ENCODE data around the gene GAB1. TPM values are rescaled to one million over a fixed set of nuclear protein-coding genes. Genes with fewer than 3 reads are reported as not detected.

Gene GAB1
- total RNA-seq, 1 experiment from 2014 or later = 15.3 TPM

DNA sequence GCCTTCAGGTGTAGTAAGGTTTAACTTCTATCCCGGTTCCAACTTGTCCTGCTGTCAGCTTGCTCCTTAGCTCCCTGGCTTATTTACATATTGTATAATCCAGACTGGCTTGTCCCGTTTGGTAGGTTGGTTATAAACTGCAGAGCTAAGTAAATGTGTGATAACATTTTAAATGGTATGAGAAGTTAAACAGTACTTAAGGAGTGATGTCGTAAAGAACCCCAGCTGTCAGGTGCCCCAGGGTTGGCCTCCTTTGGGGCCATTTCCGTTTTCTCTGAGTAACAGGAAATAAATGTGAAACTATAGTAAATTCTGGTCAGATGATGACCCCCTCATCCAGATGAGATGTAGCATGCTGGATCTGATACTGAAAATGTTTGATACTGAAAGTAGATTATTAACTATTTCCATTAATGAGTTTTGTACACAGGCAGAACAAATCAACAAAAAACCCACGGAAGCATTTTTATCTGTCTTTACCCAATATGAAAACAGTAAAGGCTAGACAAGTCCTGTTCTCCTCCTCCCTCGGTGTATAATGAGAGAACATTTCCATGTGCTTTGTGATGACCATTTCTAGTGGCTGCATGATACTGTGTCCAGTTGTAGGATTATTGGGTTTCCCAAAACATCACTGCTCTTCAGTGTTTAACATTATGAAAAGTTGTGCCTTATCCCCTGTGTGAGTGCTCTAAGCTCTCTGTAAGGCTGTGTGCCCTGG, 22.4 kb downstream of the GAB1 start:
- Mint-ChIP-seq H3K27me3 (ENCODE audit: low read depth) (no peaks in the 10 kb centered on the region), H3K36me3 (ENCODE audit: insufficient read depth in 1 of 3, low read depth in 3 of 3) (no peaks in the 10 kb centered on the region), H3K9me3 (no peaks in the 10 kb centered on the region), H3K27ac (peak overlapping the region in 2 of 3 experiments; percentile 15 to 37; a peak in 1 of 7 replicates), H3K4me1 (peaks cover 70 to 73% of the 10 kb centered on the region in 2 experiments), H3K4me3 (no peak overlapping the region)
- H3K56ac ChIP-seq (ENCODE audit: insufficient read length, low read depth, low read length) = no peak overlapping the region
- no peak overlapping the region for H2AK5ac ChIP-seq (ENCODE audit: insufficient read length, low read length)
- no peaks in the 10 kb centered on the region for H3K79me1 ChIP-seq (ENCODE audit: insufficient read depth, low read depth, low read length, poor library complexity, severe bottlenecking)
- no CpG with 5 or more reads among the region's 6 CpGs for WGBS (ENCODE audit: extremely low coverage, insufficient read length, low lambda C conversion rate)
- H2BK12ac ChIP-seq (ENCODE audit: insufficient read length, low read depth, low read length) = no peak overlapping the region
- H3K79me2 ChIP-seq (ENCODE audit: insufficient read depth, low read length) = 0 out of 2 replicates have a peak, but pooled peaks cover 1% of the 10 kb centered on the region
- H3K9ac ChIP-seq (ENCODE audit: extremely low read depth, insufficient read length, low read length) = no peak overlapping the region
- no peak overlapping the region for H2BK5ac ChIP-seq (ENCODE audit: insufficient read length, low read length)
- H2AFZ ChIP-seq (ENCODE audit: low read length) = no peak overlapping the region
- H3K9me3 ChIP-seq (ENCODE audit: control insufficient read depth, low read depth, low read length) = no peaks in the 10 kb centered on the region
- H3K23ac ChIP-seq (ENCODE audit: insufficient read length, low read depth, low read length) = no peak overlapping the region
- H3K4me2 ChIP-seq (ENCODE audit: insufficient read depth, insufficient read length, low read length) = no peak overlapping the region
- H3K27ac ChIP-seq (ENCODE audit: insufficient read length, low read depth, low read length) = no peak overlapping the region
- TF ChIP-seq, protein P1, sequence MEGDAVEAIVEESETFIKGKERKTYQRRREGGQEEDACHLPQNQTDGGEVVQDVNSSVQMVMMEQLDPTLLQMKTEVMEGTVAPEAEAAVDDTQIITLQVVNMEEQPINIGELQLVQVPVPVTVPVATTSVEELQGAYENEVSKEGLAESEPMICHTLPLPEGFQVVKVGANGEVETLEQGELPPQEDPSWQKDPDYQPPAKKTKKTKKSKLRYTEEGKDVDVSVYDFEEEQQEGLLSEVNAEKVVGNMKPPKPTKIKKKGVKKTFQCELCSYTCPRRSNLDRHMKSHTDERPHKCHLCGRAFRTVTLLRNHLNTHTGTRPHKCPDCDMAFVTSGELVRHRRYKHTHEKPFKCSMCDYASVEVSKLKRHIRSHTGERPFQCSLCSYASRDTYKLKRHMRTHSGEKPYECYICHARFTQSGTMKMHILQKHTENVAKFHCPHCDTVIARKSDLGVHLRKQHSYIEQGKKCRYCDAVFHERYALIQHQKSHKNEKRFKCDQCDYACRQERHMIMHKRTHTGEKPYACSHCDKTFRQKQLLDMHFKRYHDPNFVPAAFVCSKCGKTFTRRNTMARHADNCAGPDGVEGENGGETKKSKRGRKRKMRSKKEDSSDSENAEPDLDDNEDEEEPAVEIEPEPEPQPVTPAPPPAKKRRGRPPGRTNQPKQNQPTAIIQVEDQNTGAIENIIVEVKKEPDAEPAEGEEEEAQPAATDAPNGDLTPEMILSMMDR (conservative IDR thresholded peaks at IDR 0.05) = no peak
- H3K18ac ChIP-seq (ENCODE audit: insufficient read length, low read depth, low read length) = no peak overlapping the region
- H4K20me1 ChIP-seq (ENCODE audit: control insufficient read depth, insufficient read depth, insufficient read length) = no peaks in the 10 kb centered on the region
- peaks cover 8% of the 10 kb centered on the region; the same call in 1 of the 2 replicates for H3K4me1 ChIP-seq (ENCODE audit: insufficient read depth, low read length)
- H4K8ac ChIP-seq (replicated peaks; ENCODE audit: insufficient read length, low read depth, low read length) = no peak overlapping the region
- H3K14ac ChIP-seq (ENCODE audit: insufficient read depth, low read length) = no peak overlapping the region
- H3K27me3 ChIP-seq (ENCODE audit: insufficient read depth, low read length) = no peaks in the 10 kb centered on the region
- H4K5ac ChIP-seq (ENCODE audit: insufficient read length, low read depth, low read length) = no peak overlapping the region
- no peak overlapping the region for H4K91ac ChIP-seq (ENCODE audit: insufficient read length, low read depth, low read length)
- H3K4ac ChIP-seq (ENCODE audit: low read depth, low read length) = no peak overlapping the region
- no peaks in the 10 kb centered on the region for H3K23me2 ChIP-seq (ENCODE audit: insufficient read length, low read depth, low read length, poor library complexity, severe bottlenecking)
- H2BK120ac ChIP-seq (ENCODE audit: low read depth, low read length, poor library complexity, severe bottlenecking) = no peak overlapping the region
- H2BK15ac ChIP-seq (ENCODE audit: low read depth, low read length) = no peak overlapping the region
- H3T11ph ChIP-seq (ENCODE audit: low read length) = no peak overlapping the region
- no peak overlapping the region for H2BK20ac ChIP-seq (ENCODE audit: low read depth, low read length, poor library complexity, severe bottlenecking)
- no peak for DNase-seq
